ENCODE measurements around the gene OR2T33.

Gene OR2T33

DNA sequence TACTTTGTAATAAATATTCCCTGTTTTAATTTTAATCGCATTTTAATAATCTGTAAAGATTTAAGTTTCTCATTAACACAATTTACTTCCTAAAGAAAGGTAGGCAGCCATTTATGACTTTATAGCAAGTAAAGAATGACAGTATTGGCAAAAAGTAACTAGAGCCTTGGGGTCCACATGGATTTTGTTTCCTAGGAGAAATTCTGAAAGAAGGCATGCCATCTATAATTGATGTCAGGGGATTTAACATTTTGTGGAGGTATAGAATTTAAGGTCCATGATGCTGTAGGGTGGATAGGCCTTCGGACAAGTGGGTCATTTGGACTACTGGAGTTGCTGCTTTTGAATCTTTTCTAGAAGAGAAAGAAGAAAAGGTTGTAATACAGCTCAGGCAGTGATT, 46.7 kb downstream of the OR2T33 start, which contains the start of gene OR2M4 (continued):
- TF ChIP-seq, protein P1, sequence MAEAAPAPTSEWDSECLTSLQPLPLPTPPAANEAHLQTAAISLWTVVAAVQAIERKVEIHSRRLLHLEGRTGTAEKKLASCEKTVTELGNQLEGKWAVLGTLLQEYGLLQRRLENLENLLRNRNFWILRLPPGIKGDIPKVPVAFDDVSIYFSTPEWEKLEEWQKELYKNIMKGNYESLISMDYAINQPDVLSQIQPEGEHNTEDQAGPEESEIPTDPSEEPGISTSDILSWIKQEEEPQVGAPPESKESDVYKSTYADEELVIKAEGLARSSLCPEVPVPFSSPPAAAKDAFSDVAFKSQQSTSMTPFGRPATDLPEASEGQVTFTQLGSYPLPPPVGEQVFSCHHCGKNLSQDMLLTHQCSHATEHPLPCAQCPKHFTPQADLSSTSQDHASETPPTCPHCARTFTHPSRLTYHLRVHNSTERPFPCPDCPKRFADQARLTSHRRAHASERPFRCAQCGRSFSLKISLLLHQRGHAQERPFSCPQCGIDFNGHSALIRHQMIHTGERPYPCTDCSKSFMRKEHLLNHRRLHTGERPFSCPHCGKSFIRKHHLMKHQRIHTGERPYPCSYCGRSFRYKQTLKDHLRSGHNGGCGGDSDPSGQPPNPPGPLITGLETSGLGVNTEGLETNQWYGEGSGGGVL (tag by site-specific recombination; IDR thresholded peaks at IDR 0.05): no peak

DNA sequence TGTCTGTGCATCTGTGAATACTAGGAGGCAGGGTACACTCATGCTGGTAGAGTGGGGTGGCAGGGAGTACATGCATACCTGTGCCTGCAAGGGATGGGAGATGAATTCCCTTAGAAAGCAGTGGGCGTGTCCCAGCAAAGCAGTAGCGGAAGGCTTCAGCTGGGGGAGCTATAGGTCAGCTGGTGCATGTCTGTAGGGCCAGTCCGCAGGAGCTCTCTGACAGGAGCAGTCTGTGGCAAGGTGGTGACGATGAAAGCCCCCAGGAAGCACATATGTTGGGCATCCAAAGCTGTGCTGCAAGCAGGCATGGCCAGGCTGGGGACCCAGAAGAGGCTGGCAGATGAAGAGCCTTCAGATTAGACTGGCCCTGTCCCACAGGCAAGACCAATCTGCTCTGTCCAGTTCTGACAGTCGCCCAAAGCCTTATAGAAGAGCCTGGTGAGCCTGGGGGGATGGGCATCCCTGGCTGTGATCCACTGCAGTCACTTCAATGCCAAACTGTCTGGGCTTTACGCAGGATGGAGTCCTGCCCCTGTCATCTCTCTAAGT, 48.3 kb downstream of the OR2T33 start:
- TF ChIP-seq, protein P2, sequence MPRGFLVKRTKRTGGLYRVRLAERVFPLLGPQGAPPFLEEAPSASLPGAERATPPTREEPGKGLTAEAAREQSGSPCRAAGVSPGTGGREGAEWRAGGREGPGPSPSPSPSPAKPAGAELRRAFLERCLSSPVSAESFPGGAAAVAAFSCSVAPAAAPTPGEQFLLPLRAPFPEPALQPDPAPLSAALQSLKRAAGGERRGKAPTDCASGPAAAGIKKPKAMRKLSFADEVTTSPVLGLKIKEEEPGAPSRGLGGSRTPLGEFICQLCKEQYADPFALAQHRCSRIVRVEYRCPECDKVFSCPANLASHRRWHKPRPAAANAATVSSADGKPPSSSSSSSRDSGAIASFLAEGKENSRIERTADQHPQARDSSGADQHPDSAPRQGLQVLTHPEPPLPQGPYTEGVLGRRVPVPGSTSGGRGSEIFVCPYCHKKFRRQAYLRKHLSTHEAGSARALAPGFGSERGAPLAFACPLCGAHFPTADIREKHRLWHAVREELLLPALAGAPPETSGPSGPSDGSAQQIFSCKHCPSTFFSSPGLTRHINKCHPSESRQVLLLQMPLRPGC (tag by site-specific recombination; IDR thresholded peaks at IDR 0.05): no peak
- no peak for TF ChIP-seq GLI4 (tag by site-specific recombination; IDR thresholded peaks at IDR 0.05)
- no peak for TF ChIP-seq ZNF48 (tag by site-specific recombination; IDR thresholded peaks at IDR 0.05)
- TF ChIP-seq, protein P3, sequence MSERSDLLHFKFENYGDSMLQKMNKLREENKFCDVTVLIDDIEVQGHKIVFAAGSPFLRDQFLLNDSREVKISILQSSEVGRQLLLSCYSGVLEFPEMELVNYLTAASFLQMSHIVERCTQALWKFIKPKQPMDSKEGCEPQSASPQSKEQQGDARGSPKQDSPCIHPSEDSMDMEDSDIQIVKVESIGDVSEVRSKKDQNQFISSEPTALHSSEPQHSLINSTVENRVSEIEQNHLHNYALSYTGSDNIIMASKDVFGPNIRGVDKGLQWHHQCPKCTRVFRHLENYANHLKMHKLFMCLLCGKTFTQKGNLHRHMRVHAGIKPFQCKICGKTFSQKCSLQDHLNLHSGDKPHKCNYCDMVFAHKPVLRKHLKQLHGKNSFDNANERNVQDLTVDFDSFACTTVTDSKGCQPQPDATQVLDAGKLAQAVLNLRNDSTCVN (tag by site-specific recombination; optimal IDR thresholded peaks at IDR 0.05): no peak
- TF ChIP-seq ZNF76 (tag by site-specific recombination; IDR thresholded peaks at IDR 0.05; ENCODE audit: borderline replicate concordance, low read depth): no peak
- no peak for TF ChIP-seq ZNF239 (tag by site-specific recombination; IDR thresholded peaks at IDR 0.05)
- TF ChIP-seq ZNF670 (tag by site-specific recombination; IDR thresholded peaks at IDR 0.05; ENCODE audit: low read depth): no peak
- TF ChIP-seq, protein P4, sequence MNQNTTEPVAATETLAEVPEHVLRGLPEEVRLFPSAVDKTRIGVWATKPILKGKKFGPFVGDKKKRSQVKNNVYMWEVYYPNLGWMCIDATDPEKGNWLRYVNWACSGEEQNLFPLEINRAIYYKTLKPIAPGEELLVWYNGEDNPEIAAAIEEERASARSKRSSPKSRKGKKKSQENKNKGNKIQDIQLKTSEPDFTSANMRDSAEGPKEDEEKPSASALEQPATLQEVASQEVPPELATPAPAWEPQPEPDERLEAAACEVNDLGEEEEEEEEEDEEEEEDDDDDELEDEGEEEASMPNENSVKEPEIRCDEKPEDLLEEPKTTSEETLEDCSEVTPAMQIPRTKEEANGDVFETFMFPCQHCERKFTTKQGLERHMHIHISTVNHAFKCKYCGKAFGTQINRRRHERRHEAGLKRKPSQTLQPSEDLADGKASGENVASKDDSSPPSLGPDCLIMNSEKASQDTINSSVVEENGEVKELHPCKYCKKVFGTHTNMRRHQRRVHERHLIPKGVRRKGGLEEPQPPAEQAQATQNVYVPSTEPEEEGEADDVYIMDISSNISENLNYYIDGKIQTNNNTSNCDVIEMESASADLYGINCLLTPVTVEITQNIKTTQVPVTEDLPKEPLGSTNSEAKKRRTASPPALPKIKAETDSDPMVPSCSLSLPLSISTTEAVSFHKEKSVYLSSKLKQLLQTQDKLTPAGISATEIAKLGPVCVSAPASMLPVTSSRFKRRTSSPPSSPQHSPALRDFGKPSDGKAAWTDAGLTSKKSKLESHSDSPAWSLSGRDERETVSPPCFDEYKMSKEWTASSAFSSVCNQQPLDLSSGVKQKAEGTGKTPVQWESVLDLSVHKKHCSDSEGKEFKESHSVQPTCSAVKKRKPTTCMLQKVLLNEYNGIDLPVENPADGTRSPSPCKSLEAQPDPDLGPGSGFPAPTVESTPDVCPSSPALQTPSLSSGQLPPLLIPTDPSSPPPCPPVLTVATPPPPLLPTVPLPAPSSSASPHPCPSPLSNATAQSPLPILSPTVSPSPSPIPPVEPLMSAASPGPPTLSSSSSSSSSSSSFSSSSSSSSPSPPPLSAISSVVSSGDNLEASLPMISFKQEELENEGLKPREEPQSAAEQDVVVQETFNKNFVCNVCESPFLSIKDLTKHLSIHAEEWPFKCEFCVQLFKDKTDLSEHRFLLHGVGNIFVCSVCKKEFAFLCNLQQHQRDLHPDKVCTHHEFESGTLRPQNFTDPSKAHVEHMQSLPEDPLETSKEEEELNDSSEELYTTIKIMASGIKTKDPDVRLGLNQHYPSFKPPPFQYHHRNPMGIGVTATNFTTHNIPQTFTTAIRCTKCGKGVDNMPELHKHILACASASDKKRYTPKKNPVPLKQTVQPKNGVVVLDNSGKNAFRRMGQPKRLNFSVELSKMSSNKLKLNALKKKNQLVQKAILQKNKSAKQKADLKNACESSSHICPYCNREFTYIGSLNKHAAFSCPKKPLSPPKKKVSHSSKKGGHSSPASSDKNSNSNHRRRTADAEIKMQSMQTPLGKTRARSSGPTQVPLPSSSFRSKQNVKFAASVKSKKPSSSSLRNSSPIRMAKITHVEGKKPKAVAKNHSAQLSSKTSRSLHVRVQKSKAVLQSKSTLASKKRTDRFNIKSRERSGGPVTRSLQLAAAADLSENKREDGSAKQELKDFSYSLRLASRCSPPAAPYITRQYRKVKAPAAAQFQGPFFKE (tag by site-specific recombination; IDR thresholded peaks at IDR 0.05; ENCODE audit: borderline replicate concordance): no peak
- no peak for TF ChIP-seq ZNF335 (tag by site-specific recombination; conservative IDR thresholded peaks at IDR 0.05)
- TF ChIP-seq, protein P5, sequence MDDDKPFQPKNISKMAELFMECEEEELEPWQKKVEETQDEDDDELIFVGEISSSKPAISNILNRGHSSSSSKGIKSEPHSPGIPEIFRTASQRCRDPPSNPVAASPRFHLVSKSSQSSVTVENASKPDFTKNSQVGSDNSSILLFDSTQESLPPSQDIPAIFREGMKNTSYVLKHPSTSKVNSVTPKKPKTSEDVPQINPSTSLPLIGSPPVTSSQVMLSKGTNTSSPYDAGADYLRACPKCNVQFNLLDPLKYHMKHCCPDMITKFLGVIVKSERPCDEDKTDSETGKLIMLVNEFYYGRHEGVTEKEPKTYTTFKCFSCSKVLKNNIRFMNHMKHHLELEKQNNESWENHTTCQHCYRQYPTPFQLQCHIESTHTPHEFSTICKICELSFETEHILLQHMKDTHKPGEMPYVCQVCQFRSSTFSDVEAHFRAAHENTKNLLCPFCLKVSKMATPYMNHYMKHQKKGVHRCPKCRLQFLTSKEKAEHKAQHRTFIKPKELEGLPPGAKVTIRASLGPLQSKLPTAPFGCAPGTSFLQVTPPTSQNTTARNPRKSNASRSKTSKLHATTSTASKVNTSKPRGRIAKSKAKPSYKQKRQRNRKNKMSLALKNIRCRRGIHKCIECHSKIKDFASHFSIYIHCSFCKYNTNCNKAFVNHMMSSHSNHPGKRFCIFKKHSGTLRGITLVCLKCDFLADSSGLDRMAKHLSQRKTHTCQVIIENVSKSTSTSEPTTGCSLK (tag by site-specific recombination; IDR thresholded peaks at IDR 0.05): no peak
- no peak for TF ChIP-seq ZNF521 (tag by site-specific recombination; IDR thresholded peaks at IDR 0.05)
- TF ChIP-seq, protein P6, sequence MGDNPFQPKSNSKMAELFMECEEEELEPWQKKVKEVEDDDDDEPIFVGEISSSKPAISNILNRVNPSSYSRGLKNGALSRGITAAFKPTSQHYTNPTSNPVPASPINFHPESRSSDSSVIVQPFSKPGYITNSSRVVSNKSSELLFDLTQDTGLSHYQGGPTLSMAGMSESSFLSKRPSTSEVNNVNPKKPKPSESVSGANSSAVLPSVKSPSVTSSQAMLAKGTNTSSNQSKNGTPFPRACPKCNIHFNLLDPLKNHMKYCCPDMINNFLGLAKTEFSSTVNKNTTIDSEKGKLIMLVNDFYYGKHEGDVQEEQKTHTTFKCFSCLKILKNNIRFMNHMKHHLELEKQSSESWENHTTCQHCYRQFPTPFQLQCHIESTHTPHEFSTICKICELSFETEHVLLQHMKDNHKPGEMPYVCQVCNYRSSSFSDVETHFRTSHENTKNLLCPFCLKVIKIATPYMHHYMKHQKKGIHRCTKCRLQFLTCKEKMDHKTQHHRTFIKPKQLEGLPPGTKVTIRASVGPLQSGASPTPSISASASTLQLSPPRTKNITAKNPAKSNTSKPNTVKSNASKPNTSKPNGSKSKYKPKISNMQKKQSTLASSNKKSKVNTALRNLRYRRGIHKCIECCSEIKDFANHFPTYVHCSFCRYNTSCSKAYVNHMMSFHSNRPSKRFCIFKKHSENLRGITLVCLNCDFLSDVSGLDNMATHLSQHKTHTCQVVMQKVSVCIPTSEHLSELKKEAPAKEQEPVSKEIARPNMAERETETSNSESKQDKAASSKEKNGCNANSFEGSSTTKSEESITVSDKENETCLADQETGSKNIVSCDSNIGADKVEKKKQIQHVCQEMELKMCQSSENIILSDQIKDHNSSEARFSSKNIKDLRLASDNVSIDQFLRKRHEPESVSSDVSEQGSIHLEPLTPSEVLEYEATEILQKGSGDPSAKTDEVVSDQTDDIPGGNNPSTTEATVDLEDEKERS (tag by site-specific recombination; IDR thresholded peaks at IDR 0.05): no peak
- no peak for TF ChIP-seq FEZF1 (tag by site-specific recombination; IDR thresholded peaks at IDR 0.05)
- no peak overlapping the region for H3K27ac ChIP-seq (ENCODE audit: extremely low read depth, low read depth, low read length)
- no peak overlapping the region for H3K4me3 ChIP-seq (ENCODE audit: low read depth, low read length)
- H3K4me1 ChIP-seq (ENCODE audit: control insufficient read depth, insufficient read depth, low read length): no peaks in the 10 kb centered on the region
- ChIA-PET CTCF (no interaction called here), POLR2A (no interaction called here)
- no peaks in the 10 kb centered on the region for H3K36me3 ChIP-seq (ENCODE audit: control insufficient read depth in 2 of 2, insufficient read depth in 1 of 2, low read length in 2 of 2)
- no peaks in the 10 kb centered on the region for H3K9me3 ChIP-seq (ENCODE audit: control insufficient read depth, insufficient read depth, low read depth, low read length)

Data from HEK293 (cell line).